ENCODE data around the gene DNAJC9. TPM values are rescaled to one million over a fixed set of nuclear protein-coding genes. Genes with fewer than 3 reads are reported as not detected.

The DNAJC9 gene
- polyA plus RNA-seq, 1 experiment, result 10.0 TPM

- TF ChIP-seq, protein P1, sequence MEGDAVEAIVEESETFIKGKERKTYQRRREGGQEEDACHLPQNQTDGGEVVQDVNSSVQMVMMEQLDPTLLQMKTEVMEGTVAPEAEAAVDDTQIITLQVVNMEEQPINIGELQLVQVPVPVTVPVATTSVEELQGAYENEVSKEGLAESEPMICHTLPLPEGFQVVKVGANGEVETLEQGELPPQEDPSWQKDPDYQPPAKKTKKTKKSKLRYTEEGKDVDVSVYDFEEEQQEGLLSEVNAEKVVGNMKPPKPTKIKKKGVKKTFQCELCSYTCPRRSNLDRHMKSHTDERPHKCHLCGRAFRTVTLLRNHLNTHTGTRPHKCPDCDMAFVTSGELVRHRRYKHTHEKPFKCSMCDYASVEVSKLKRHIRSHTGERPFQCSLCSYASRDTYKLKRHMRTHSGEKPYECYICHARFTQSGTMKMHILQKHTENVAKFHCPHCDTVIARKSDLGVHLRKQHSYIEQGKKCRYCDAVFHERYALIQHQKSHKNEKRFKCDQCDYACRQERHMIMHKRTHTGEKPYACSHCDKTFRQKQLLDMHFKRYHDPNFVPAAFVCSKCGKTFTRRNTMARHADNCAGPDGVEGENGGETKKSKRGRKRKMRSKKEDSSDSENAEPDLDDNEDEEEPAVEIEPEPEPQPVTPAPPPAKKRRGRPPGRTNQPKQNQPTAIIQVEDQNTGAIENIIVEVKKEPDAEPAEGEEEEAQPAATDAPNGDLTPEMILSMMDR (IDR thresholded peaks at IDR 0.05; ENCODE audit: insufficient read depth, low read depth, low read length), result no peak
- peaks cover 5% of the 10 kb centered on the region for H3K36me3 ChIP-seq (ENCODE audit: control insufficient read depth, insufficient read depth, low read length)
- H3K4me3 ChIP-seq (ENCODE audit: low read depth, low read length), result no peak overlapping the region
- H3K27me3 ChIP-seq (ENCODE audit: control insufficient read depth, insufficient read depth, low read length), result no peaks in the 10 kb centered on the region
- CTCF ChIA-PET, result no interaction called here
- POLR2A ChIA-PET, result no interaction called here
- DNase-seq (ENCODE audit: low read depth), result no peak
Observed at GRCh38 chr10:73228247-73228646, 18.8 kb downstream of the DNAJC9 start.

GRCh38 chr10:73226663-73227062 lies 20.4 kb downstream of the DNAJC9 start:
- CTCF ChIA-PET, result interaction anchor here (1.5 kb wide), 1 partner anchor 8 kb away, joined by 3 read pairs; no protein-coding TSS in a partner anchor
- POLR2A ChIA-PET, result no interaction called here
- H3K27me3 ChIP-seq (ENCODE audit: control insufficient read depth, insufficient read depth, low read length), result no peaks in the 10 kb centered on the region
- H3K36me3 ChIP-seq (ENCODE audit: control insufficient read depth, insufficient read depth, low read length), result peaks cover 3% of the 10 kb centered on the region
- DNase-seq (ENCODE audit: low read depth), result no peak
- TF ChIP-seq, protein P1 (IDR thresholded peaks at IDR 0.05; ENCODE audit: insufficient read depth, low read depth, low read length), result no peak
- no peak overlapping the region for H3K4me3 ChIP-seq (ENCODE audit: low read depth, low read length)

- peaks cover 3% of the 10 kb centered on the region for H3K36me3 ChIP-seq (ENCODE audit: control insufficient read depth, insufficient read depth, low read length)
- H3K4me3 ChIP-seq (ENCODE audit: low read depth, low read length), result no peak overlapping the region
- POLR2A ChIA-PET, result no interaction called here
- no peak for DNase-seq (ENCODE audit: low read depth)
- TF ChIP-seq, protein P1 (IDR thresholded peaks at IDR 0.05; ENCODE audit: insufficient read depth, low read depth, low read length), result no peak
- H3K27me3 ChIP-seq (ENCODE audit: control insufficient read depth, insufficient read depth, low read length), result no peaks in the 10 kb centered on the region
- CTCF ChIA-PET, result no interaction called here
Observed at GRCh38 chr10:73225518-73225917, 21.5 kb downstream of the DNAJC9 start.

GRCh38 chr10:73220989-73221388 lies 26.1 kb downstream of the DNAJC9 start:
- H3K36me3 ChIP-seq (ENCODE audit: control insufficient read depth, insufficient read depth, low read length), result peaks cover 3% of the 10 kb centered on the region; the same call in 1 of the 2 replicates
- POLR2A ChIA-PET, result no interaction called here
- TF ChIP-seq, protein P1 (IDR thresholded peaks at IDR 0.05; ENCODE audit: insufficient read depth, low read depth, low read length), result no peak
- H3K4me3 ChIP-seq (ENCODE audit: low read depth, low read length), result no peak overlapping the region
- H3K27me3 ChIP-seq (ENCODE audit: control insufficient read depth, insufficient read depth, low read length), result no peaks in the 10 kb centered on the region
- CTCF ChIA-PET, result no interaction called here
- no peak for DNase-seq (ENCODE audit: low read depth)

DNA sequence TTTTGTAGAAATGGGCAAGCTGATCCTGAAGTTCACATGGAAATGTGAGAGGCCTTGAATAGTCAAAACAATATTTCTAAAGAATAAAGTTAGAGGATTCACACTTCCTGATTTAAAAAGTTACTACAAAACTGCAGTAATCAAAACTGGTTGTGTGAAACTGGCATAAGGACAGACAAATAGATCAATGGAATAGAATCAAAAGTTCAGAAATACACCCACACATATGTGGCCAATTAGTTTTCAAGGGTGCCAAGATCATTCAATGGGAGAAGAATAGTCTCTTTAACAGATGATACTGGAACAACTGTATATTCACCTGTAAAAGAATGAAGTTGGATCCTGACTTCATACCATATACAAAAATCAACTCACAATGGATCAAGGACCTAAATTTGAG lies 27.7 kb downstream of the DNAJC9 start:
- peaks cover 3% of the 10 kb centered on the region; the same call in 1 of the 2 replicates for H3K36me3 ChIP-seq (ENCODE audit: control insufficient read depth, insufficient read depth, low read length)
- DNase-seq (ENCODE audit: low read depth), result no peak
- ChIA-PET CTCF (no interaction called here), POLR2A (interaction anchor here (0.5 kb wide), 1 partner anchor 1025 kb away, joined by 3 read pairs; no protein-coding TSS in a partner anchor)
- no peaks in the 10 kb centered on the region for H3K27me3 ChIP-seq (ENCODE audit: control insufficient read depth, insufficient read depth, low read length)
- no peak overlapping the region for H3K4me3 ChIP-seq (ENCODE audit: low read depth, low read length)
- TF ChIP-seq, protein P1 (IDR thresholded peaks at IDR 0.05; ENCODE audit: insufficient read depth, low read depth, low read length), result no peak

All from BJ (cell line).